ENCODE results near the gene MRPL50.

The MRPL50 gene

GRCh38 chr9:101372327-101373118 is 25.9 kb downstream of the MRPL50 start:
- DNase-seq = no peak

GRCh38 chr9:101371813-101372212 is 26.6 kb downstream of the MRPL50 start:
- no peak for DNase-seq

DNA sequence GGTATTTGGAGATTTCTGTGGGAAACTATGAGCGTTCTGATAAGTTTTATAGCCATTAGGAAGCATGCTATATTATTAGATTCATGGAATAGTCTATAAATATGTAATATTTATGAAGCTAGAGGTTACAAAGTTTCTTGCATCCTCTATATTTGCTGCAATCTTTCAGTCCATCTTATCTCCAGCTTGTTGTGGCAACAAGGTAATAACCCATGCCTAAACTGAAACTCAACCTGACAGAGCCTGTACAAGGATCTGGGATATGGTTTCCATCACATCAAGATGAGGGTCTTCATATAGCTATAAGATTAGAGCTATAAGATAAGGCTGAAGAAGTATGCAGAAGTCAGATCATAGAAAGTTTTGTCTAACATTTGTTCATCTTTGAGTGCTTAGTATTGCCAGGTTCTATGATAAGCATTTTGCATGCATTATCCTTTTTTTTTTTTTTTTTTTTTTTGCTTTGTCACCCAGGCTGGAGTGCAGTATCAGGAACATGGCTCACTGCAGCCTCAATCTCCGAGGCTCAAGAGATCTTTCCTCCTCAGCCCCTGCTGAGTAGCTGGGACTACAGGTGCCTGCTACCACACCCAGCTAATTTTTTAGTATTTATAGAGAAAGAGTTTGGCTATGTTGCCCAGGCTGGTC is 28.4 kb downstream of the MRPL50 start:
- no peak for DNase-seq

DNA sequence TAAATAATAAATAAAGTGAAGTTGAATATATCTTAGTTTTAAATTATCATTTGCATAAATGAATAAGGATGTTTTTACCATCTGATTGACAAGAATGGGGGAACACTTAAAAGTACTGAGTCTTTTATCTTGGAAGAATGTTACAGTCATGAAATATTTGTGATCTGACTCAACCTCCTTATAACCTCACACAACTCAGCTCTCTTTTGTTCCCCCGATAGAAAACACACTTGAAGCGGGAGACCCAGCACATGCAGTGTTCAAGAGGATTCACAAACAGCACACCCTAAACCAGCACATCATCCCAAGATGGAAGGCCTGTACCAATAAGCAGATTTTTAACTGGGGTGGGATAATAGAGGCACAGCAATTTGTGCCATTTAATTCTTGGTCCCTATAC is 29.1 kb downstream of the MRPL50 start:
- no peak for DNase-seq

GRCh38 chr9:101367323-101367722 is 31.1 kb downstream of the MRPL50 start:
- no peak for DNase-seq

DNA sequence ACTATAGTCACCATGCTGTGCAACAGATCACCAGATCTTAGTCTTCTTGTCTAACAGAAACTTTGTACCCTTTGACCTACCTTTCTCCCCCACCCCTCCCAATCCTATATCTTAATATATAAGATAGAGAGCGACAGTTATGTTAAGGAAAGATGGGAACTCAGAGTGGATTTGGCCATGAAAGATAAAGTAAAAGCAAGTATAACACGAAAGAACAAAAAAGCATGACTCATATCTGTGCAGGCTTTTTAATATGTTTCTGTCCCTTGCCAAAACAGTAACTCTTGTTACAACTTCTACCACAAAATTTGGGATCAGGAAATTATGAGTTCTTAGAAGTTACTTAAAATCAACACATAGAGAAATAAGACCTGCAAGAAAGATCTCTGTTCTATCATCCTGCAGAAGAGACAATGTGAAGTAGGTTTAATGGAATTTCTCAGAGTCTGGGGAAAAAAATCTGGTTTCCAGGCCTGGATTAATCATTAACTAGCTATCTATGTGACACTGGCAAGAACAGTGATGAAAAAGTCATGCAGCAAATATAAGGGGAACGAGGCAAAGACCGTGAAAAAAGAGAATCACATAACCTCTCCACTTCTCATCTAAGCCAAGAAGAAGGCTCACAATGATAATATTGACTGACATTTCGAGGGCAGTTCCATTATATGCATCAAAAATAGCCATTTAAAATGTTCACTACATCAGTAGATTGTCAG is 32.2 kb downstream of the MRPL50 start:
- DNase-seq = no peak

- DNase-seq = no peak
These were observed 33.2 kb downstream of the MRPL50 start for GRCh38 chr9:101365181-101365580.

- DNase-seq = no peak
These were observed 36.0 kb downstream of the MRPL50 start for GRCh38 chr9:101362450-101362849.

DNA sequence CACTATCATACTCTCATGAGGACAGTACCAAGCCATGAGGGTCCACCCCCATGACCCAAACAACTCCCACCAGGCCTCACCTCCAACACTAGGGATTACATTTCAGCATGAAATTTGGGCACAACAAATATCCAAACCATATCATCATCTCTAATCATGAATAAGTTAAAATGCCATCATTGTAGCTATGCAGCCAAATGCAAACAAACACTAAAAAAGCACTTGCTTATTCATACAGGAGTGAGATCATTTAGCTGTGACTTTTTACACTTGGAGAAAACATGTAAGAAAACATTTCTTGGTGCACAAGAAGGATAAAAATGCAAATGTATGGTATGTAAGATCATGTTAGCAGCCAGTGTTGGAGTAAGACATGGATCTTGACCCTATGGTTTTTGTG is 37.8 kb downstream of the MRPL50 start:
- no peak for DNase-seq

DNA sequence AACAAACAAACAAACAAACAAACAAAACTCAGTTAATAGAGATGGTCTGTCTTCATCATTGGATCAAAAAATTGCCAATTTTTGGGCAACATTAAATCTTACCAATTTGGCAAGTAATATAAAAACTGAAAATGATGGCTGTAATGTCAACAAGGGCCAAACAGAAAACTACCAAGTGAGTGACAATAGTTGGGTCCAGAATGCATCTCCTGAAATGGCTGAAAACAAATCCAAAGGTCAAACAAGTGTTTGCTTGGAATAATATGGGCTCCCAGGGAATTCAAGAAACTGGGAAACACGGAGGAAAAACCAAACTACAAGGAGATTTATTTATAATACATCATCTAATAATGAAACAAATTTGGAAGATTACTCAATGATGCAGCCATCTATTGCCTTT is 38.7 kb downstream of the MRPL50 start:
- no peak for DNase-seq

DNA sequence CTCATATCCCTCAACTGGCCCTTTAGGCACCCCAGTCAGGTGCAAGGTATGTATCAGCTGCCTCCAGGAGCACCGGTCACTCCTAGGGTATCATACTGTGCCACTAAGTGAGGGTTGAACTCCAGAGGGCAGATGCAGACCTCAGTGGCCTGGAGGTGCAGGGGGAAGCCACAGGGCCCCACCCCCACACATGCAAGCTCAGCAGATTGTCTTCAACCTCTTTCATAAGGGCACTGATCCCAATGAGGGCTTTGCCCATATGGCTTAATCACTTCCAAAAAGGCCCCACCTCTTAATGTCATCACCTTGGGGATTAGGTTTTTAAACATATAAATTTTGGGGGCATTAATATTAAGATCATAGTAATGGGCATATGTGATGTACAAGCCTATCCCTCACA is 41.8 kb downstream of the MRPL50 start:
- no peak for DNase-seq

GRCh38 chr9:101354765-101355708 is 43.4 kb downstream of the MRPL50 start:
- no peak for DNase-seq

DNA sequence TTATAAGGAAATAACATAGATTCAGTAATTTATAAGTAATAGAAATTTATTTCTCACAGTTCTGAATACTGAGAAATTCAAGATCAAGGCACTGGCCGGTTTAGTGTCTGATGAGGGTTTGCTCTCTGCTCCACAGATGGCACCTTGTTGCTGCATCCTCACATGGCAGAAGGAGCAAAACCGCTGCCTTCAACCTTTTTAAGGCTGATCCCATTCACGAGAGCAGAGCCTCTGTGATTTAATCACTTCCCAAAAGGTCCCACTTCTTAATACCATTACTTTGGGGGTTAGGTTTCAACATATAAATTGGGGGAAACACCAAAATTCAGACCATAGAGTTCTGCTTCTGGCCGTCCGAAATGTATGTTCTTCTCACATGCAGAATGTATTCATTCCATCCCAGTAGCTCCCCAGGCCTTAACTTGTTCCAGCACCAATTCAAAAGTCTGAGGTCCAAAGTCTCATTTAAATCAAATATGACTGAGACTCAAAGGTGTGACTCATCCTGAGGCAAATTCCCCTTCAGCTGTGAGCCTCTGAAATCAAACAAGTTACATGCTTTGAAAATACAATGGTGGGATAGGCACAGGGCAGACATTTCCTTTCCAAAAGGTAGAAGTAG is 44.2 kb downstream of the MRPL50 start:
- no peak for DNase-seq

- no peak for DNase-seq
These were observed 44.7 kb downstream of the MRPL50 start for GRCh38 chr9:101353683-101354082.

GRCh38 chr9:101352892-101353463 is 45.4 kb downstream of the MRPL50 start:
- no peak for DNase-seq

- DNase-seq = no peak
These were observed 48.1 kb downstream of the MRPL50 start for GRCh38 chr9:101350285-101350684.

- no peak for DNase-seq
These were observed 55.8 kb downstream of the MRPL50 start for GRCh38 chr9:101342595-101342994.

DNA sequence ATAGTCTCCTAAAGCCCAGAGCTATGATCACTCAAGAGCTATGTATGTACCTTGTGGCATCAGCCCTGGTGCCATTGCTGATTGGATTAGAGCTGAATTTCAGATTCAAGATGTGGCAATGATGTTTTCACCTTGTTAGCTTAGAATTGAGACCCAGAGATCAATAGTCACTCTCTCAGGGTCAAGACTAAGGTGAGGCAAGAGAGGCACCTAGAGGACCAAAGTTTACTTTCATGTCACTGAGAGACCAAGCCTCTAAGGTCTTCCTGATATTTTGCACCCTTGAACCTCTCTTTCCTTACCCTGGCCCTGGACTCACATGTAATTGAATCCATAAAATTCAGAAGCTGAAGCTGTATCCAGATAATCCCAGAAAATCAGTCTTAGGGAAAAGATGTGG is 56.5 kb downstream of the MRPL50 start:
- no peak for DNase-seq

Measured in NCI-H1436 treated with DMSO at 0.1 percent for 48 hours (cell line).